ENCODE results near the gene NINL.
"Not testable (repeated sequence)": the region's sequence is repeated elsewhere in the genome, so short reads cannot be mapped to it uniquely, and the experiment has no call there.

NINL gene

GRCh38 chr20:25478889-25479568 lies 106.3 kb downstream of the NINL start:
- no peak for DNase-seq (ENCODE audit: low read depth in 1 of 2, low spot score in 1 of 2)
- Histone ChIP-seq H3K4me3 (replicated peaks; ENCODE audit: insufficient read depth, low read length) (no peak overlapping the region), H3K27me3 (ENCODE audit: insufficient read depth, poor library complexity, severe bottlenecking) (no peaks in the 10 kb centered on the region), H3K27ac (replicated peaks) (no peak overlapping the region)
- no peak for TF ChIP-seq SPI1 (IDR thresholded peaks at IDR 0.05; ENCODE audit: borderline replicate concordance, low read depth)
- TF ChIP-seq GABPA (IDR thresholded peaks at IDR 0.05; ENCODE audit: low read depth): no peak
- TF ChIP-seq, protein P1, sequence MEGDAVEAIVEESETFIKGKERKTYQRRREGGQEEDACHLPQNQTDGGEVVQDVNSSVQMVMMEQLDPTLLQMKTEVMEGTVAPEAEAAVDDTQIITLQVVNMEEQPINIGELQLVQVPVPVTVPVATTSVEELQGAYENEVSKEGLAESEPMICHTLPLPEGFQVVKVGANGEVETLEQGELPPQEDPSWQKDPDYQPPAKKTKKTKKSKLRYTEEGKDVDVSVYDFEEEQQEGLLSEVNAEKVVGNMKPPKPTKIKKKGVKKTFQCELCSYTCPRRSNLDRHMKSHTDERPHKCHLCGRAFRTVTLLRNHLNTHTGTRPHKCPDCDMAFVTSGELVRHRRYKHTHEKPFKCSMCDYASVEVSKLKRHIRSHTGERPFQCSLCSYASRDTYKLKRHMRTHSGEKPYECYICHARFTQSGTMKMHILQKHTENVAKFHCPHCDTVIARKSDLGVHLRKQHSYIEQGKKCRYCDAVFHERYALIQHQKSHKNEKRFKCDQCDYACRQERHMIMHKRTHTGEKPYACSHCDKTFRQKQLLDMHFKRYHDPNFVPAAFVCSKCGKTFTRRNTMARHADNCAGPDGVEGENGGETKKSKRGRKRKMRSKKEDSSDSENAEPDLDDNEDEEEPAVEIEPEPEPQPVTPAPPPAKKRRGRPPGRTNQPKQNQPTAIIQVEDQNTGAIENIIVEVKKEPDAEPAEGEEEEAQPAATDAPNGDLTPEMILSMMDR (IDR thresholded peaks at IDR 0.05; ENCODE audit: insufficient read depth, low read length): no peak
- TF ChIP-seq, protein P2, sequence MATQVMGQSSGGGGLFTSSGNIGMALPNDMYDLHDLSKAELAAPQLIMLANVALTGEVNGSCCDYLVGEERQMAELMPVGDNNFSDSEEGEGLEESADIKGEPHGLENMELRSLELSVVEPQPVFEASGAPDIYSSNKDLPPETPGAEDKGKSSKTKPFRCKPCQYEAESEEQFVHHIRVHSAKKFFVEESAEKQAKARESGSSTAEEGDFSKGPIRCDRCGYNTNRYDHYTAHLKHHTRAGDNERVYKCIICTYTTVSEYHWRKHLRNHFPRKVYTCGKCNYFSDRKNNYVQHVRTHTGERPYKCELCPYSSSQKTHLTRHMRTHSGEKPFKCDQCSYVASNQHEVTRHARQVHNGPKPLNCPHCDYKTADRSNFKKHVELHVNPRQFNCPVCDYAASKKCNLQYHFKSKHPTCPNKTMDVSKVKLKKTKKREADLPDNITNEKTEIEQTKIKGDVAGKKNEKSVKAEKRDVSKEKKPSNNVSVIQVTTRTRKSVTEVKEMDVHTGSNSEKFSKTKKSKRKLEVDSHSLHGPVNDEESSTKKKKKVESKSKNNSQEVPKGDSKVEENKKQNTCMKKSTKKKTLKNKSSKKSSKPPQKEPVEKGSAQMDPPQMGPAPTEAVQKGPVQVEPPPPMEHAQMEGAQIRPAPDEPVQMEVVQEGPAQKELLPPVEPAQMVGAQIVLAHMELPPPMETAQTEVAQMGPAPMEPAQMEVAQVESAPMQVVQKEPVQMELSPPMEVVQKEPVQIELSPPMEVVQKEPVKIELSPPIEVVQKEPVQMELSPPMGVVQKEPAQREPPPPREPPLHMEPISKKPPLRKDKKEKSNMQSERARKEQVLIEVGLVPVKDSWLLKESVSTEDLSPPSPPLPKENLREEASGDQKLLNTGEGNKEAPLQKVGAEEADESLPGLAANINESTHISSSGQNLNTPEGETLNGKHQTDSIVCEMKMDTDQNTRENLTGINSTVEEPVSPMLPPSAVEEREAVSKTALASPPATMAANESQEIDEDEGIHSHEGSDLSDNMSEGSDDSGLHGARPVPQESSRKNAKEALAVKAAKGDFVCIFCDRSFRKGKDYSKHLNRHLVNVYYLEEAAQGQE (IDR thresholded peaks at IDR 0.05; ENCODE audit: insufficient replicate concordance, low read depth): no peak
- TF ChIP-seq POLR2AphosphoS5 (IDR thresholded peaks at IDR 0.05; ENCODE audit: low read depth): no peak

- no peak overlapping the region for H3K4me3 ChIP-seq (replicated peaks; ENCODE audit: insufficient read depth, low read length)
- TF ChIP-seq, protein P1 (IDR thresholded peaks at IDR 0.05; ENCODE audit: insufficient read depth, low read length): no peak
- TF ChIP-seq GABPA (IDR thresholded peaks at IDR 0.05; ENCODE audit: low read depth) (no peak), POLR2AphosphoS5 (IDR thresholded peaks at IDR 0.05; ENCODE audit: low read depth) (no peak), SPI1 (IDR thresholded peaks at IDR 0.05; ENCODE audit: borderline replicate concordance, low read depth) (no peak)
- TF ChIP-seq, protein P2 (IDR thresholded peaks at IDR 0.05; ENCODE audit: insufficient replicate concordance, low read depth): no peak
- H3K27me3 ChIP-seq (ENCODE audit: insufficient read depth, poor library complexity, severe bottlenecking): no peaks in the 10 kb centered on the region
- DNase-seq (ENCODE audit: low read depth in 1 of 2, low spot score in 1 of 2): no peak
- H3K27ac ChIP-seq (replicated peaks): no peak overlapping the region
These were observed 108.1 kb downstream of the NINL start for GRCh38 chr20:25477014-25477882.

GRCh38 chr20:25476106-25477013 lies 109.0 kb downstream of the NINL start:
- TF ChIP-seq GABPA (IDR thresholded peaks at IDR 0.05; ENCODE audit: low read depth): no peak
- no peak for TF ChIP-seq SPI1 (IDR thresholded peaks at IDR 0.05; ENCODE audit: borderline replicate concordance, low read depth)
- TF ChIP-seq POLR2AphosphoS5 (IDR thresholded peaks at IDR 0.05; ENCODE audit: low read depth): no peak
- TF ChIP-seq, protein P2 (IDR thresholded peaks at IDR 0.05; ENCODE audit: insufficient replicate concordance, low read depth): no peak
- TF ChIP-seq, protein P1 (IDR thresholded peaks at IDR 0.05; ENCODE audit: insufficient read depth, low read length): no peak
- Histone ChIP-seq H3K27me3 (ENCODE audit: insufficient read depth, poor library complexity, severe bottlenecking) (no peaks in the 10 kb centered on the region), H3K27ac (replicated peaks) (no peak overlapping the region), H3K4me3 (replicated peaks; ENCODE audit: insufficient read depth, low read length) (no peak overlapping the region)
- no peak for DNase-seq (ENCODE audit: low read depth in 1 of 2, low spot score in 1 of 2)

DNA sequence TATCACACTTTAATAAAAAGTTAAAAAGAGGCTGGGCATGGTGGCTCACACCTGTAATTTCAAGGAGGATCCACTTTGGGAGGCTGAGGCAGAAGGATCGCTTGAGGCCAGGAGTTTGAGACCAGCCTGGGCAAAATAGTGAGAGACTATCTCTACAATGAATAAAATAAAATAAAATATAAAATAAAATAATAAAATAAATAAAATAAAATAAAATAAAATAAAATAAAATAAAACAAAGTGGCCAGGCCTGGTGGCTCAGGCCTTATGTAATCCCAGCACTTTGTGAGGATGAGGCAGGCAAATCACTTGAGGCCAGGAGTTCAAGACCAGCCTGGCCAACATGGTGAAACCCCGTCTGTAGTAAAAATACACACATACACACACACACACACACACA lies 112.0 kb downstream of the NINL start:
- DNase-seq (ENCODE audit: low read depth in 1 of 2, low spot score in 1 of 2); H3K27me3 ChIP-seq (ENCODE audit: insufficient read depth, poor library complexity, severe bottlenecking); H3K4me3 ChIP-seq (replicated peaks; ENCODE audit: insufficient read depth, low read length); H3K27ac ChIP-seq (replicated peaks): not testable (repeated sequence)

Data from HL-60 (cell line).